DOHH2 (cell line): ENCODE results near the gene IST1.

Experiments used
- CTCF ChIP-seq: fragments of 200-600 bp; sonication (generic); IDR thresholded peaks from one replicate; pipeline ENCODE4 v1.5.1; 2014; ENCODE audit warnings: antibody characterized with exemption, mild to moderate bottlenecking, low read depth, low read length; ENCODE audit not compliant: poor library complexity, severe bottlenecking
- EZH2phosphoT487 ChIP-seq: fragments of 200-600 bp; sonication (generic); IDR thresholded peaks from 2 replicates; pipeline ENCODE4 v1.6.1; 2017; ENCODE audit warnings: borderline replicate concordance, mild to moderate bottlenecking, antibody characterized with exemption, low read length, moderate library complexity, mixed read lengths

- no peak for TF ChIP-seq CTCF
- no peak for TF ChIP-seq EZH2phosphoT487
Measured at GRCh38 chr16:71852561-71852960, 42.8 kb upstream of the IST1 start.
